Mesodermal cell (in vitro differentiated cells): ENCODE results near the gene FHIT.

Source experiments
- H3K27ac ChIP-seq: 2 replicates; pipeline ENCODE4 v1.7.0; 2013; ENCODE audit warnings: mild to moderate bottlenecking, low read depth, low read length, moderate library complexity; ENCODE audit not compliant: severe bottlenecking
- H3K36me3 ChIP-seq: 2 replicates; pipeline ENCODE4 v1.7.1; 2013; ENCODE audit warnings: mild to moderate bottlenecking, low read length, moderate library complexity; ENCODE audit not compliant: control insufficient read depth, insufficient read depth
- H3K4me1 ChIP-seq: one replicate; pipeline ENCODE4 v1.7.1; 2013; ENCODE audit warnings: mild to moderate bottlenecking, low read length; ENCODE audit not compliant: insufficient read depth, control insufficient read depth, poor library complexity, severe bottlenecking
- H3K4me3 ChIP-seq: 2 replicates; pipeline ENCODE4 v1.7.0; 2013; ENCODE audit warnings: low read length, control low read depth, mild to moderate bottlenecking; ENCODE audit not compliant: insufficient read depth, poor library complexity, severe bottlenecking; ENCODE audit errors: extremely low read depth
- H3K9me3 ChIP-seq: 2 replicates; pipeline ENCODE4 v1.7.1; 2013; ENCODE audit warnings: mild to moderate bottlenecking, low read length, moderate library complexity; ENCODE audit not compliant: control insufficient read depth
- WGBS, 2 experiments: methylation state at CpG; one replicate each; pipeline ENCODE4 v1.1.5; 2013; ENCODE audit warnings: missing lambda C conversion rate in 2 of 2; ENCODE audit not compliant: insufficient coverage in 2 of 2; 5-methylcytosine and 5-hydroxymethylcytosine counted together

Gene FHIT

GRCh38 chr3:59876533-59877062, 1374.7 kb downstream of the FHIT start:
- Histone ChIP-seq H3K4me3 (no peak overlapping the region), H3K9me3 (no peaks in the 10 kb centered on the region), H3K36me3 (no peaks in the 10 kb centered on the region), H3K4me1 (no peaks in the 10 kb centered on the region), H3K27ac (no peak overlapping the region)
- WGBS, 2 experiments, result 94 to 100% methylated on average over 1 to 2 of the region's 2 CpGs

GRCh38 chr3:59873576-59874230, 1377.5 kb downstream of the FHIT start:
- Histone ChIP-seq H3K27ac (no peak overlapping the region), H3K4me3 (no peak overlapping the region), H3K9me3 (no peaks in the 10 kb centered on the region), H3K36me3 (no peaks in the 10 kb centered on the region), H3K4me1 (no peaks in the 10 kb centered on the region)
- WGBS, 2 experiments, result 71 to 96% methylated on average over 4 to 7 of the region's 8 CpGs

GRCh38 chr3:59872128-59872527, 1379.1 kb downstream of the FHIT start:
- 70 to 71% methylated on average over 1 to 2 of the region's 3 CpGs for WGBS, 2 experiments
- Histone ChIP-seq H3K4me1 (no peaks in the 10 kb centered on the region), H3K36me3 (no peaks in the 10 kb centered on the region), H3K9me3 (no peaks in the 10 kb centered on the region), H3K4me3 (no peak overlapping the region), H3K27ac (no peak overlapping the region)

GRCh38 chr3:59867185-59868002, 1383.9 kb downstream of the FHIT start:
- no peak overlapping the region for H3K27ac ChIP-seq
- H3K4me1 ChIP-seq, result no peaks in the 10 kb centered on the region

GRCh38 chr3:59866076-59866475, 1385.2 kb downstream of the FHIT start:
- peaks cover 3% of the 10 kb centered on the region for H3K9me3 ChIP-seq
- no peak overlapping the region for H3K27ac ChIP-seq
- 78% methylated on average over 4 to 5 of the region's 5 CpGs for WGBS, 2 experiments
- no peak overlapping the region for H3K4me3 ChIP-seq
- no peaks in the 10 kb centered on the region for H3K36me3 ChIP-seq
- no peaks in the 10 kb centered on the region for H3K4me1 ChIP-seq

More at GRCh38 chr3:59867185-59868002, 1383.9 kb downstream of the FHIT start:
- Histone ChIP-seq H3K36me3 (no peaks in the 10 kb centered on the region), H3K4me3 (no peak overlapping the region), H3K9me3 (peaks cover 3% of the 10 kb centered on the region)
- WGBS, 2 experiments, result 80 to 87% methylated on average over 2 of the region's 3 CpGs

GRCh38 chr3:59865351-59865750, 1385.9 kb downstream of the FHIT start:
- 79 to 100% methylated on average over 2 of the region's 4 CpGs for WGBS, 2 experiments
- H3K4me1 ChIP-seq, result no peaks in the 10 kb centered on the region
- no peaks in the 10 kb centered on the region for H3K36me3 ChIP-seq
- H3K9me3 ChIP-seq, result peaks cover 3% of the 10 kb centered on the region
- H3K4me3 ChIP-seq, result no peak overlapping the region
- H3K27ac ChIP-seq, result no peak overlapping the region

GRCh38 chr3:59862686-59863085, 1388.6 kb downstream of the FHIT start:
- WGBS, 2 experiments, result 85 to 100% methylated on average over 1 to 3 of the region's 6 CpGs
- H3K27ac ChIP-seq, result peak overlapping the region; percentile 8
- H3K9me3 ChIP-seq, result peaks cover 3% of the 10 kb centered on the region
- H3K4me3 ChIP-seq, result no peak overlapping the region
- H3K36me3 ChIP-seq, result no peaks in the 10 kb centered on the region
- H3K4me1 ChIP-seq, result no peaks in the 10 kb centered on the region

- H3K27ac ChIP-seq, result no peak overlapping the region
- H3K36me3 ChIP-seq, result no peaks in the 10 kb centered on the region
- 13 to 25% methylated on average over 3 to 4 of the region's 7 CpGs for WGBS, 2 experiments
- no peak overlapping the region for H3K4me3 ChIP-seq
- H3K9me3 ChIP-seq, result no peaks in the 10 kb centered on the region
- no peaks in the 10 kb centered on the region for H3K4me1 ChIP-seq
Observed at GRCh38 chr3:59857589-59858346, 1393.5 kb downstream of the FHIT start.

- H3K27ac ChIP-seq, result no peak overlapping the region
- WGBS, 2 experiments, result 87 to 98% methylated on average over 5 to 6 of the region's 7 CpGs
- H3K9me3 ChIP-seq, result no peaks in the 10 kb centered on the region
- H3K36me3 ChIP-seq, result no peaks in the 10 kb centered on the region
- H3K4me3 ChIP-seq, result no peak overlapping the region
- H3K4me1 ChIP-seq, result no peaks in the 10 kb centered on the region
Observed at GRCh38 chr3:59856934-59857460, 1394.3 kb downstream of the FHIT start.

- no peaks in the 10 kb centered on the region for H3K4me1 ChIP-seq
- WGBS, 2 experiments, result 91 to 93% methylated on average over 10 to 11 of the region's 12 CpGs
Observed at GRCh38 chr3:59854061-59854709, 1397.1 kb downstream of the FHIT start.

More at GRCh38 chr3:59854061-59854709, 1397.1 kb downstream of the FHIT start:
- Histone ChIP-seq H3K4me3 (no peak overlapping the region), H3K9me3 (no peaks in the 10 kb centered on the region), H3K36me3 (no peaks in the 10 kb centered on the region), H3K27ac (no peak overlapping the region)
